Measurements from ENCODE around the gene CUL4A. TPM values are rescaled to one million over a fixed set of nuclear protein-coding genes. Genes with fewer than 3 reads are reported as not detected.
A peak's percentile ranks its signal among the peaks of the same experiment; 100 is the strongest.

The CUL4A gene
- total and polyA plus RNA-seq, 2 experiments from 2014 or later = 67.5 to 195 TPM

GRCh38 chr13:113273321-113273720 is 63.9 kb downstream of the CUL4A start (continued):
- TF ChIP-seq ZNF462 (CRISPR knock-in tag; IDR thresholded peaks at IDR 0.05) = no peak

- Mint-ChIP-seq H3K36me3 (ENCODE audit: low read depth) (no peaks in the 10 kb centered on the region; the same call in 2 of the 3 replicates), H3K27me3 (ENCODE audit: insufficient read depth, low read depth, poor library complexity) (peaks cover 6% of the 10 kb centered on the region), H3K4me3 (no peak overlapping the region), H3K27ac (no peak overlapping the region), H3K4me1 (peaks cover 9% of the 10 kb centered on the region), H3K9me3 (peaks cover 10% of the 10 kb centered on the region)
- Histone ChIP-seq H3F3A (replicated peaks; ENCODE audit: low read depth) (no peaks in the 10 kb centered on the region), H3K9me2 (ENCODE audit: insufficient read depth) (no peaks in the 10 kb centered on the region), H3K27me3 (ENCODE audit: insufficient read depth) (no peaks in the 10 kb centered on the region), H4K20me1 (replicated peaks; ENCODE audit: insufficient read depth) (no peaks in the 10 kb centered on the region), H3K27ac (ENCODE audit: low read depth) (peak overlapping the region; percentile 32; the same call in 1 of the 2 replicates), H3K4me3 (no peak overlapping the region), H3K79me2 (replicated peaks; ENCODE audit: insufficient read depth) (no peaks in the 10 kb centered on the region), H3K36me3 (ENCODE audit: insufficient read depth) (no peaks in the 10 kb centered on the region), H3K4me1 (ENCODE audit: insufficient read depth) (peaks cover 5% of the 10 kb centered on the region; the same call in 1 of the 2 replicates), H2AFZ (no peak overlapping the region), H3K4me2 (no peak overlapping the region)
- DNase-seq (ENCODE audit: low spot score) (no peak), ATAC-seq (no peak)
- no peak for TF ChIP-seq ETS1 (IDR thresholded peaks at IDR 0.05)
- no peak for TF ChIP-seq JUNB (IDR thresholded peaks at IDR 0.05; ENCODE audit: unreplicated experiment)
- TF ChIP-seq CREB1 (CRISPR knock-in tag; IDR thresholded peaks at IDR 0.05; ENCODE audit: low read depth) = no peak
- no peak for TF ChIP-seq CTCF (conservative IDR thresholded peaks at IDR 0.05; ENCODE audit: low read depth in 2 of 2)
- TF ChIP-seq EZH2phosphoT487 (IDR thresholded peaks at IDR 0.05; ENCODE audit: unreplicated experiment) = no peak
- TF ChIP-seq POLR2AphosphoS5 (IDR thresholded peaks at IDR 0.05; ENCODE audit: low read depth) = no peak
These were observed 64.6 kb downstream of the CUL4A start for GRCh38 chr13:113273851-113274590.
